ENCODE measurements around the gene PLS1.

GRCh38 chr3:142641504-142641903 lies 45.3 kb downstream of the PLS1 start:
- no peak for TF ChIP-seq EZH2 (IDR thresholded peaks at IDR 0.05; ENCODE audit: insufficient read depth, poor library complexity, severe bottlenecking)
- no peak for TF ChIP-seq EZH2phosphoT487 (IDR thresholded peaks at IDR 0.05; ENCODE audit: insufficient read depth, low read depth)
